Astrocyte of the cerebellum (primary cell): ENCODE data around the gene PLAU.
"Not testable (repeated sequence)": the region's sequence is repeated elsewhere in the genome, so short reads cannot be mapped to it uniquely, and the experiment has no call there.

ENCODE experiments used
- DNase-seq: peaks from one replicate; pipeline ENCODE4 v3.0.0-alpha.2; 2011; ENCODE audit warnings: low read depth
- H3K4me3 ChIP-seq: 2 replicates; pipeline ENCODE4 v1.5.1; 2011; ENCODE audit warnings: mild to moderate bottlenecking, low read depth, low read length, moderate library complexity
- CTCF ChIP-seq: IDR thresholded peaks from 2 replicates; pipeline ENCODE4 v1.5.1; 2012; ENCODE audit warnings: low read length, low read depth, moderate library complexity, mild to moderate bottlenecking; ENCODE audit errors: missing control alignments
- in situ Hi-C: cut with HindIII; loops from 2 replicates; pipeline ENCODE4 v1.10.0; 2017; ENCODE audit warnings: low sequenced_read_pairs

Gene PLAU

GRCh38 chr10:73962386-73962785 is 51.5 kb downstream of the PLAU start:
- in situ Hi-C loops, result no loop called here
- no peak for DNase-seq
- no peak overlapping the region for H3K4me3 ChIP-seq
- no peak for TF ChIP-seq CTCF

- DNase-seq, H3K4me3 ChIP-seq, in situ Hi-C loops: not testable (repeated sequence)
Observed at GRCh38 chr10:73963533-73963932, 52.6 kb downstream of the PLAU start.

- H3K4me3 ChIP-seq, result no peak overlapping the region
- in situ Hi-C loops, result loop anchor here (5.0 kb wide), 2 partner anchors 48 to 82 kb away; no protein-coding TSS in a partner anchor
- no peak for DNase-seq
- TF ChIP-seq CTCF, result no peak
Observed at GRCh38 chr10:73964743-73965142, 53.8 kb downstream of the PLAU start.

GRCh38 chr10:73965267-73965889 is 54.4 kb downstream of the PLAU start:
- in situ Hi-C loops, result loop anchor here (5.0 kb wide), 2 partner anchors 47 to 83 kb away; no protein-coding TSS in a partner anchor
- DNase-seq, H3K4me3 ChIP-seq: not testable (repeated sequence)

- peak; percentile 99 for DNase-seq
- in situ Hi-C loops, result loop anchor here (5.0 kb wide), 2 partner anchors 46 to 84 kb away; no protein-coding TSS in a partner anchor
- no peak overlapping the region for H3K4me3 ChIP-seq
- no peak for TF ChIP-seq CTCF
Observed at GRCh38 chr10:73965890-73966768, 55.2 kb downstream of the PLAU start.

- in situ Hi-C loops, result loop anchor here (5.0 kb wide), 2 partner anchors 45 to 85 kb away; no protein-coding TSS in a partner anchor
- no peak overlapping the region for H3K4me3 ChIP-seq
- no peak for DNase-seq
- no peak for TF ChIP-seq CTCF
Observed at GRCh38 chr10:73967022-73967429, 56.1 kb downstream of the PLAU start.
